Measurements from ENCODE around the gene NKTR. TPM values are rescaled to one million over a fixed set of nuclear protein-coding genes. Genes with fewer than 3 reads are reported as not detected.

Gene NKTR
- total and polyA plus RNA-seq, 2 of the 13 experiments (the other 11 are each of a cell fraction or from before 2014, with no cell fraction given): 41.3 to 59.6 TPM

DNA sequence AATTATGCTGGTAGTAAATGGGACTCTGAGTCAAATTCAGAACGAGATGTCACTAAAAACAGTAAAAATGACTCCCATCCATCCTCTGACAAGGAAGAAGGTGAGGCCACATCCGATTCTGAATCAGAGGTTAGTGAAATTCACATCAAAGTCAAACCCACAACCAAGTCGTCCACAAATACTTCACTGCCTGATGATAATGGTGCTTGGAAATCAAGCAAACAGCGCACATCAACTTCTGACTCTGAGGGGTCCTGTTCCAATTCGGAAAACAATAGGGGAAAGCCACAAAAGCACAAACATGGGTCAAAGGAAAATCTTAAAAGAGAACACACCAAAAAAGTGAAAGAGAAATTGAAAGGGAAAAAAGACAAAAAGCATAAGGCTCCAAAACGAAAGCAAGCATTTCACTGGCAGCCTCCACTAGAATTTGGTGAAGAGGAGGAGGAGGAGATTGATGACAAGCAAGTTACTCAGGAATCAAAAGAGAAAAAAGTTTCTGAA, 37.9 kb downstream of the NKTR start:
- Histone ChIP-seq H3K36me3 (replicated peaks in 1 of 2; ENCODE audit: control insufficient read depth in 1 of 2, insufficient read depth in 2 of 2, low read length in 2 of 2) (peaks cover 33 to 84% of the 10 kb centered on the region in 2 experiments), H3K79me2 (ENCODE audit: insufficient read depth, low read length) (no peaks in the 10 kb centered on the region), H3K27me3 (ENCODE audit: control insufficient read depth in 1 of 2, insufficient read depth in 2 of 2, low read length in 2 of 2) (no peaks in the 10 kb centered on the region), H4K20me1 (ENCODE audit: insufficient read depth, low read length) (no peaks in the 10 kb centered on the region), H2AFZ (ENCODE audit: low read length) (no peak overlapping the region), H3K27ac (ENCODE audit: extremely low read length, insufficient read depth, low read length) (no peak overlapping the region), H3K9me3 (ENCODE audit: low read length) (no peaks in the 10 kb centered on the region), H3K4me3 (replicated peaks in 1 of 3; ENCODE audit: insufficient read depth in 1 of 3, low read depth in 2 of 3, low read length in 3 of 3) (no peak overlapping the region), H3K4me1 (ENCODE audit: insufficient read depth, low read length) (no peaks in the 10 kb centered on the region), H3K9ac (ENCODE audit: insufficient read depth, low read depth, low read length) (no peak overlapping the region), H3K4me2 (ENCODE audit: low read depth, low read length) (no peak overlapping the region)
- ChIA-PET POLR2A (no interaction called here), CTCF (ENCODE audit: low intra/inter-chr PET ratio, low total read pairs) (no interaction called here)
- in situ Hi-C loops (cut with HindIII; ENCODE audit: extremely low pct_ligation_motif_present, low pct_unique_long_range_greater_than_20kb): no loop called here
- BruUV-seq (replicated peaks): no TSS peak
- TF ChIP-seq, protein P1, sequence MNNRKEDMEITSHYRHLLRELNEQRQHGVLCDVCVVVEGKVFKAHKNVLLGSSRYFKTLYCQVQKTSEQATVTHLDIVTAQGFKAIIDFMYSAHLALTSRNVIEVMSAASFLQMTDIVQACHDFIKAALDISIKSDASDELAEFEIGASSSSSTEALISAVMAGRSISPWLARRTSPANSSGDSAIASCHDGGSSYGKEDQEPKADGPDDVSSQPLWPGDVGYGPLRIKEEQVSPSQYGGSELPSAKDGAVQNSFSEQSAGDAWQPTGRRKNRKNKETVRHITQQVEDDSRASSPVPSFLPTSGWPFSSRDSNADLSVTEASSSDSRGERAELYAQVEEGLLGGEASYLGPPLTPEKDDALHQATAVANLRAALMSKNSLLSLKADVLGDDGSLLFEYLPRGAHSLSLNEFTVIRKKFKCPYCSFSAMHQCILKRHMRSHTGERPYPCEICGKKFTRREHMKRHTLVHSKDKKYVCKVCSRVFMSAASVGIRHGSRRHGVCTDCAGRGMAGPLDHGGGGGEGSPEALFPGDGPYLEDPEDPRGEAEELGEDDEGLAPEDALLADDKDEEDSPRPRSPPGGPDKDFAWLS (CRISPR knock-in tag; IDR thresholded peaks at IDR 0.05; ENCODE audit: borderline replicate concordance): no peak
- no peak for TF ChIP-seq NR2F6 (IDR thresholded peaks at IDR 0.05)
- no peak for TF ChIP-seq NR2F6 (CRISPR knock-in tag; IDR thresholded peaks at IDR 0.05)
- no peak for TF ChIP-seq ZMAT3 (CRISPR knock-in tag; conservative IDR thresholded peaks at IDR 0.05)
- TF ChIP-seq, protein P2, sequence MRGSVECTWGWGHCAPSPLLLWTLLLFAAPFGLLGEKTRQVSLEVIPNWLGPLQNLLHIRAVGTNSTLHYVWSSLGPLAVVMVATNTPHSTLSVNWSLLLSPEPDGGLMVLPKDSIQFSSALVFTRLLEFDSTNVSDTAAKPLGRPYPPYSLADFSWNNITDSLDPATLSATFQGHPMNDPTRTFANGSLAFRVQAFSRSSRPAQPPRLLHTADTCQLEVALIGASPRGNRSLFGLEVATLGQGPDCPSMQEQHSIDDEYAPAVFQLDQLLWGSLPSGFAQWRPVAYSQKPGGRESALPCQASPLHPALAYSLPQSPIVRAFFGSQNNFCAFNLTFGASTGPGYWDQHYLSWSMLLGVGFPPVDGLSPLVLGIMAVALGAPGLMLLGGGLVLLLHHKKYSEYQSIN (CRISPR knock-in tag; IDR thresholded peaks at IDR 0.05; ENCODE audit: borderline replicate concordance): no peak
- no peak for TF ChIP-seq NFYB (CRISPR knock-in tag; IDR thresholded peaks at IDR 0.05)
- no peak for TF ChIP-seq MIXL1 (CRISPR knock-in tag; IDR thresholded peaks at IDR 0.05)
- no peak for TF ChIP-seq KAT7 (CRISPR knock-in tag; IDR thresholded peaks at IDR 0.05; ENCODE audit: borderline replicate concordance)
- TF ChIP-seq SALL2 (CRISPR knock-in tag; IDR thresholded peaks at IDR 0.05): no peak
- TF ChIP-seq ZBTB39 (CRISPR knock-in tag; IDR thresholded peaks at IDR 0.05): no peak
- TF ChIP-seq ZNF850 (CRISPR knock-in tag; conservative IDR thresholded peaks at IDR 0.05): no peak
- TF ChIP-seq HNRNPL (IDR thresholded peaks at IDR 0.05; ENCODE audit: low read depth, low read length): no peak
- TF ChIP-seq ATM (IDR thresholded peaks at IDR 0.05; ENCODE audit: borderline replicate concordance): no peak
- TF ChIP-seq ZNF101 (CRISPR knock-in tag; IDR thresholded peaks at IDR 0.05; ENCODE audit: borderline replicate concordance, low read depth): no peak
- no peak for TF ChIP-seq MAF1 (CRISPR knock-in tag; IDR thresholded peaks at IDR 0.05; ENCODE audit: borderline replicate concordance)
- no peak for TF ChIP-seq TBL1XR1 (IDR thresholded peaks at IDR 0.05; ENCODE audit: borderline replicate concordance, low read length, partially characterized antibody)
- TF ChIP-seq, protein P3, sequence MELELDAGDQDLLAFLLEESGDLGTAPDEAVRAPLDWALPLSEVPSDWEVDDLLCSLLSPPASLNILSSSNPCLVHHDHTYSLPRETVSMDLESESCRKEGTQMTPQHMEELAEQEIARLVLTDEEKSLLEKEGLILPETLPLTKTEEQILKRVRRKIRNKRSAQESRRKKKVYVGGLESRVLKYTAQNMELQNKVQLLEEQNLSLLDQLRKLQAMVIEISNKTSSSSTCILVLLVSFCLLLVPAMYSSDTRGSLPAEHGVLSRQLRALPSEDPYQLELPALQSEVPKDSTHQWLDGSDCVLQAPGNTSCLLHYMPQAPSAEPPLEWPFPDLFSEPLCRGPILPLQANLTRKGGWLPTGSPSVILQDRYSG (CRISPR knock-in tag; IDR thresholded peaks at IDR 0.05): no peak
- TF ChIP-seq ZMYM3 (CRISPR knock-in tag; IDR thresholded peaks at IDR 0.05): no peak
- no peak for TF ChIP-seq MBD4 (IDR thresholded peaks at IDR 0.05; ENCODE audit: borderline replicate concordance, low read length)
- no peak for TF ChIP-seq ISX (CRISPR knock-in tag; conservative IDR thresholded peaks at IDR 0.05)
- FAIRE-seq (no peak), ATAC-seq (no peak), DNase-seq (ENCODE audit: low spot score) (no peak)
- intact Hi-C loops (cut with micrococcal nuclease; ENCODE audit: unreplicated experiment): no loop called here
- WGBS (ENCODE audit: low lambda C conversion rate): 93% methylated on average over 6 of the region's 6 CpGs
